ENCODE data around the gene IL34. TPM values are rescaled to one million over a fixed set of nuclear protein-coding genes. Genes with fewer than 3 reads are reported as not detected.

IL34 gene
- total RNA-seq, 1 experiment from 2014 or later, result not detected

DNA sequence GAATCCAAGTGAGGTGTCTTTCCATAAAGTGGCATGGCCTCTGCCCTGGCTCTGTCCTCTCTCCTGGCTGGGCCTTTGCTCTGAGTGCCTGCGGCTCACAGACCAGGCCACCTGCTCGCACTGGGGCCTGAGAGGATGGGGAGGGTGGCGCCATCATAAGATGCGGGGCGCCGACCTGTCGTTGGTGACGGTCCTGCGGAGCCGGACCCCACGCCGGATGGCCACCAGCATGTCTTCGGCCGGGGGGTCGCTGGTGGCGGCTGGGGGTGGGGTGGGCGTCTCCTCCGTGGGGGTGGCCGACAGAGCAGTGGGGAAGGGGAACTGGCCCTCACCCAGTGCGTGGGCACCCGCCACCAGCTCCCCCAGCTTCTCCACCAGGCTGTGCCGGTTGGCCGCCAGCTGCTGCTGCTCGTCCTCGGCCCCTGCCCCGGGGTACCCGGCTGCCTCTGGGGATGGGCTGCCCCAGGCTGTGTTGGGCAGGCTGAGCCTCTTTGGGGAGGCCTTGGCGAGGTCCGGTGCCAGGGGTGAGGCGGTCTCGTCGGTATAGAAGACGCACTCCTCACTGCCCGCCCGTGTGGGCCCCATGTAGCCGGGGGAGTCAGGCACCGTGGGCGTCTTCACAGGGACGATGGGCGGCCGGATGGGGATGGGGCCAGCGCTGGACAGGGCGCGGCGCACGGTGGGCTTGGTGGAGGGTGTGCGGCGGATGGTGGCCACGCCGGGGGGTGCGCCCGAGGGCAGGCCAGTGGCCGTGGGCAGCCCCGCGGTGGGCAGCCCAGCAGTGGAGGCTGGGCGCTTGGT is 17.4 kb downstream of the IL34 start:
- no peaks in the 10 kb centered on the region for H4K20me1 ChIP-seq (ENCODE audit: insufficient read depth)
- no peaks in the 10 kb centered on the region for H3K9me2 ChIP-seq (ENCODE audit: insufficient read depth)
- ATAC-seq, result no peak
- DNase-seq (ENCODE audit: low read depth, low spot score), result no peak
- H3K4me3 ChIP-seq (replicated peaks in 1 of 2; ENCODE audit: low read depth in 1 of 2, low read length in 2 of 2), result no peak overlapping the region
- H3K27me3 ChIP-seq (ENCODE audit: insufficient read depth, low read length), result no peaks in the 10 kb centered on the region
- peaks cover 0 to 6% of the 10 kb centered on the region in 2 experiments; a peak in 2 of 4 replicates for H3K36me3 ChIP-seq (ENCODE audit: control insufficient read depth in 1 of 2, insufficient read depth in 2 of 2, low read length in 2 of 2)
- H3K27ac ChIP-seq (ENCODE audit: low read depth, low read length), result no peak overlapping the region
- intact Hi-C loops (cut with micrococcal nuclease), result no loop called here
- no peak overlapping the region for H3K4me2 ChIP-seq (ENCODE audit: low read length)
- H2AFZ ChIP-seq (ENCODE audit: low read depth, low read length, poor library complexity, severe bottlenecking), result no peak overlapping the region
- no peaks in the 10 kb centered on the region for H3K79me2 ChIP-seq (ENCODE audit: insufficient read depth, low read length)
- ChIA-PET CTCF (no interaction called here), POLR2A (no interaction called here), RAD21 (ENCODE audit: low non-redundant PET in 1 of 2, low total read pairs in 2 of 2, uncharacterized antibody in 2 of 2, unreplicated experiment in 2 of 2) (no interaction called here)
- H3K9ac ChIP-seq (ENCODE audit: low read length), result no peak overlapping the region
- no TSS peak for BruUV-seq (replicated peaks)
- no peaks in the 10 kb centered on the region for H3K4me1 ChIP-seq (ENCODE audit: control insufficient read depth in 1 of 2, insufficient read depth in 2 of 2, low read length in 2 of 2)
- TF ChIP-seq POLR2A (IDR thresholded peaks at IDR 0.05; ENCODE audit: borderline replicate concordance, extremely low read depth, insufficient read depth, insufficient read length) (no peak), SIN3A (IDR thresholded peaks at IDR 0.05; ENCODE audit: low read depth) (no peak), CBX3 (IDR thresholded peaks at IDR 0.05; ENCODE audit: low read depth) (no peak), POLR2AphosphoS5 (IDR thresholded peaks at IDR 0.05; ENCODE audit: low read depth, low read length) (no peak), EGR1 (IDR thresholded peaks at IDR 0.05; ENCODE audit: low read depth) (no peak), ZNF274 (IDR thresholded peaks at IDR 0.05; ENCODE audit: low read depth, low read length) (no peak)
- TF ChIP-seq, protein P1, sequence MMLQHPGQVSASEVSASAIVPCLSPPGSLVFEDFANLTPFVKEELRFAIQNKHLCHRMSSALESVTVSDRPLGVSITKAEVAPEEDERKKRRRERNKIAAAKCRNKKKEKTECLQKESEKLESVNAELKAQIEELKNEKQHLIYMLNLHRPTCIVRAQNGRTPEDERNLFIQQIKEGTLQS (IDR thresholded peaks at IDR 0.05), result no peak
- TF ChIP-seq, protein P2, sequence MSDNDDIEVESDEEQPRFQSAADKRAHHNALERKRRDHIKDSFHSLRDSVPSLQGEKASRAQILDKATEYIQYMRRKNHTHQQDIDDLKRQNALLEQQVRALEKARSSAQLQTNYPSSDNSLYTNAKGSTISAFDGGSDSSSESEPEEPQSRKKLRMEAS (IDR thresholded peaks at IDR 0.05), result no peak
- TF ChIP-seq, protein P3, sequence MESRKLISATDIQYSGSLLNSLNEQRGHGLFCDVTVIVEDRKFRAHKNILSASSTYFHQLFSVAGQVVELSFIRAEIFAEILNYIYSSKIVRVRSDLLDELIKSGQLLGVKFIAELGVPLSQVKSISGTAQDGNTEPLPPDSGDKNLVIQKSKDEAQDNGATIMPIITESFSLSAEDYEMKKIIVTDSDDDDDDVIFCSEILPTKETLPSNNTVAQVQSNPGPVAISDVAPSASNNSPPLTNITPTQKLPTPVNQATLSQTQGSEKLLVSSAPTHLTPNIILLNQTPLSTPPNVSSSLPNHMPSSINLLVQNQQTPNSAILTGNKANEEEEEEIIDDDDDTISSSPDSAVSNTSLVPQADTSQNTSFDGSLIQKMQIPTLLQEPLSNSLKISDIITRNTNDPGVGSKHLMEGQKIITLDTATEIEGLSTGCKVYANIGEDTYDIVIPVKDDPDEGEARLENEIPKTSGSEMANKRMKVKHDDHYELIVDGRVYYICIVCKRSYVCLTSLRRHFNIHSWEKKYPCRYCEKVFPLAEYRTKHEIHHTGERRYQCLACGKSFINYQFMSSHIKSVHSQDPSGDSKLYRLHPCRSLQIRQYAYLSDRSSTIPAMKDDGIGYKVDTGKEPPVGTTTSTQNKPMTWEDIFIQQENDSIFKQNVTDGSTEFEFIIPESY (IDR thresholded peaks at IDR 0.05; ENCODE audit: extremely low read depth, insufficient replicate concordance, low read length), result no peak
- H3K9me3 ChIP-seq (ENCODE audit: control insufficient read depth in 1 of 2, insufficient read depth in 1 of 2, low read depth in 1 of 2, low read length in 2 of 2), result no peaks in the 10 kb centered on the region

Measured in HCT116 (cell line).